SKM-1 (cell line): ENCODE data around the gene PGM2.
"Not testable (repeated sequence)": the region's sequence is repeated elsewhere in the genome, so short reads cannot be mapped to it uniquely, and the experiment has no call there.

ENCODE experiments used
- DNase-seq: peaks from one replicate; lab custom pipeline; 2025; ENCODE audit not compliant: unreplicated experiment; lab: John Stamatoyannopoulos, UW

Gene PGM2

DNA sequence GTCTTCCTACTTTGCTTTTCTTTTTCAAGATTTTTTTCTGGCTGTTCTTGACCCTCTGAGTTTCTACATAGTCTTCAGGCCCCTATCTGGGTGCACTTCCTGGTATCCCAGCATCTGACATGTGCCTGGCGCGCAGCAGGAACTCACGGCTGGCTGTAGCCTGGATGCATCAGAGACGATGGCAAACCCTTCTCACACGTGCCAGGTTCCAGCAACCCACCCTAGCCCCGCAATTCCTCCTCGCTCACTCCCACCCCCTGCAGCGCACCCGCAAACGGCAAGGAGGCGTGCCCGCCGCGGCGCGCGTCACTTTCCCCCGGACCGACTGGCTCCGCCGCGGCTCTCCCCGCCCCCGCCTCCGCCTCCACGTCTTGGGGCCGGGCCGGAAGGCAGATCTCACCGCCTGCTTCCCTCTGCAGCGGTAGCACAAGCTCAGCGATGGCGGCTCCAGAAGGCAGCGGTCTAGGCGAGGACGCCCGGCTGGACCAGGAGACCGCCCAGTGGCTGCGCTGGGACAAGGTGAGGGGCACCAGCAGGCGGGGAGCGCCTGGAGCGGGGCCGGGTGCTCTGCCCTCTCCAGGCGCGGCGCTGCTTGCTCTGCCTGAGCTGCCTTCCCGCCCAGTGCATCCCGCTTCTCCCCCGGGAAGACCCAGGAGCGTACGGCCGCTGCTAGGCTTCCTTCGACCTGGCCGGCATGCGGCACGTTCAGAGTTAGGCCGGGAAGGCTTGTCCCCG, at the start of gene PGM2:
TSS of gene PGM2 (plus strand) at position 392 of the 735 bp plus-strand sequence. CDS start at position 439, 47 bp downstream.
- peak; percentile 83 for DNase-seq

DNA sequence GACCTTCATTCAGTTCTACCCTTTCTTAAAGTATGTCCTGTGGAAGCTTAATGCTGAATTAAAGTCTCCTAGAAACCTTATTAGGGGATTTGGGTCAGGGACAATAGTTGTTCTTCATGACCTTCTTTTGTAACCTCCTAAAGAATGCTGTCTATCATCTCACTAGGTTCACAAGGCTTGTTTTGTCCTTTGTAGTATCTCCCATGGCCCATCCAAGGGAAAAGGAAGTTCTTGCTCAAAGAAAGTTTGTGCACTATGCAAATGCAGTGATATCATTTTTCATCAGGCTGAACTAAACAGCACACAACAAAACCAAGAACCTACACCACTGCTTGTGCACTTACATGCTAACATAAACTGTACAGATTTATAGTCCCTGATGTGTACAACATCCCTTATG, 46.6 kb upstream of the PGM2 start:
- no peak for DNase-seq

GRCh38 chr4:37780444-37781130, 45.9 kb upstream of the PGM2 start:
- no peak for DNase-seq

GRCh38 chr4:37781131-37781455, 45.4 kb upstream of the PGM2 start:
- no peak for DNase-seq

GRCh38 chr4:37786267-37786666, 40.2 kb upstream of the PGM2 start:
- DNase-seq = not testable (repeated sequence)

- DNase-seq = not testable (repeated sequence)
These were observed 38.5 kb upstream of the PGM2 start for GRCh38 chr4:37787883-37788460.

DNA sequence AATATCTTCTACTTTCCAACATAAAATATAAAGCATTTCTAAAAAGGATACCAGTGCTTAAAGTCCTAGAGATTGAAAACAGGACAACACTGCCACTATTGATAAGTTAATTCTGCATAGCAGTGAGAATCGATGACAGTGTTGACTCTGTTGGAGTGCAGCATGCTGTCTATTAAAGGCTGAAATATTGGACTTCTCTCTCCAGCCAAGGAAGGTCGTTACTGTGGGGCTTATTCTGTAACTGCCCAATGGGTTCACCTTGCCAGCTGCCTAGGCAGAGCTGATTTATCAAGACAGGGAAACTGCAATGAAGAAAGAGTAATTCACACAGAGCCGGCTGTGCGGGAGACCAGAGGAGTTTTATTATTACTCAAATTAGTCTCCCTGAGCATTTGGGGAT, 37.7 kb upstream of the PGM2 start:
- no peak for DNase-seq

- no peak for DNase-seq
These were observed 34.2 kb upstream of the PGM2 start for GRCh38 chr4:37792241-37792640.

GRCh38 chr4:37793562-37793961, 32.9 kb upstream of the PGM2 start:
- no peak for DNase-seq

- DNase-seq = no peak
These were observed 32.4 kb upstream of the PGM2 start for GRCh38 chr4:37794056-37794455.

DNA sequence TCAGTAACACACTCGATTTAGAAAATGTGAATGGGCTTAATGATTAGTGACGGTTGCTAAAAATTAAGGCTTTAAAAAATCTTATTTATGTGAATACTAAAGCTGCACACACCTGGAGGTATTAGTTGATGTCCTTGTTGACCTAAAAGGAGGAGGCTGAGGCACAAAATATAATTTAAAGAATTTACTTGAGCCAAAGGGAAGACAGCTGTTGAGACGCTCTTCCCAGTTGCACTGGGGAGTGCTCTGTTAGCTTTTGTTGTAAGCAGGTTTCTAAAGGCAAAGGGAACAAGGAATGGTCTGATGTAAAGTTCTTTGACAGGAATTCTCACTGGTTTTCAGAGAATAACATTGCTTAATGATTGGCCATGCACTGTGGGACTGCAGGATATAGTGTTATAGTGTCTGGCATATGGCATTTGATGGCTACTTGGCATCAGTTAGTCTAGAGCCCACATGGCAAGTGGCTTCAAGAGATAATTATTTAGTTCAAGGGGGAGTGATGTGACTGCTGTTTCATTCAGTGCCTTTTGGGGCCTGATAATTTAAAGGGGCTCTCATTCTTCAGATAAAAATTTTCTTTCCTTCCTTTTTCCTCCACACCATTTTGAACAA, 30.8 kb upstream of the PGM2 start:
- no peak for DNase-seq

DNA sequence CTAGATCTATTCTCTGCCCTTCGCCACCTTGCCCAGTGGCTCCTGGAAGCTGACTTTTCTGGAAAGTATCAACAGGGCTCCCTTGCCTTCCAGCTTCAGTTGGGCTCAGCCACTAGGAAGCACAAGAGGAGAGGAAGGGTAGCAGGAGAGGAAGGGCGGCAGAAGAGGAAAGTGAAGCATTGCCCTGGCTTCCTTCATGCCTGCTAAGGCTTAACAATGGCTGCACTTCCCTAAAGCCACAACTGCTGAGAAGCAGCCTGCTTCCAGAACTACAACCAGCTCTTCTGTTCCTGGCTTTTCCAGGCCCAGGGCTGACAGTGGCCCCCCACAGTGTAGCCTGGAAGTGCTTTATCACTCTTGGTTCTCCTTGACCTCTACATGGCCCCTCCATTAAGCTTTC, 29.1 kb upstream of the PGM2 start:
- DNase-seq = no peak

- no peak for DNase-seq
These were observed 28.6 kb upstream of the PGM2 start for GRCh38 chr4:37797923-37798322.

- DNase-seq = no peak
These were observed 27.9 kb upstream of the PGM2 start for GRCh38 chr4:37798616-37799015.

DNA sequence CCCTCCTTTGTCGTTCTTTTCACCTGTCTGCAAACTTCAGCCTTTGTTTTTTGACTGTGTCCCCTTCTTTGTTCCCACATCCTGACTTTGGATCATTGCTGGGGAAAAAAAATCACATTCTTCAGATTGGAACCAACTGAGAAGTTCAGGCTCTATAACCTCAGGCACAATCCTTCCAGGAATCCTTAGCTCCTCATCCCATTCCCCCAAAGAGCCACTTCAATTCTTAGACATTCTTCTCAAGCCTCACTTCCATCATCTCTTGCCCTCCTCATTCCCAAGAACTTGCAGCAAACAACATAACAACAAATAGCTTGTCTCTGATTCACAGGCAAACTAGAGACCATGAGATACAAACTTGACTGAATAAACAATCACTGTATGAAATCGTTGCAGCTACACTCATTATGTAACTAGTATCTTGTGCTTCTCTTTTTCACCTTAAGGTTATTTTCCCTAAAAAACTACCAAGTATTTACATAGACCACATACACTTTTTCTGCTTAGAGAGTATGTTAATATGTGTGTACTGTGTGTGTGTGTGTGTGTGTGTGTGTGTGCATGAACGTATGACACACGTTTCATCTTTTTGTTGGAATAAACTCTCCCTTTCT, 26.4 kb upstream of the PGM2 start:
- no peak for DNase-seq

GRCh38 chr4:37802068-37802666, 24.3 kb upstream of the PGM2 start:
- no peak for DNase-seq

DNA sequence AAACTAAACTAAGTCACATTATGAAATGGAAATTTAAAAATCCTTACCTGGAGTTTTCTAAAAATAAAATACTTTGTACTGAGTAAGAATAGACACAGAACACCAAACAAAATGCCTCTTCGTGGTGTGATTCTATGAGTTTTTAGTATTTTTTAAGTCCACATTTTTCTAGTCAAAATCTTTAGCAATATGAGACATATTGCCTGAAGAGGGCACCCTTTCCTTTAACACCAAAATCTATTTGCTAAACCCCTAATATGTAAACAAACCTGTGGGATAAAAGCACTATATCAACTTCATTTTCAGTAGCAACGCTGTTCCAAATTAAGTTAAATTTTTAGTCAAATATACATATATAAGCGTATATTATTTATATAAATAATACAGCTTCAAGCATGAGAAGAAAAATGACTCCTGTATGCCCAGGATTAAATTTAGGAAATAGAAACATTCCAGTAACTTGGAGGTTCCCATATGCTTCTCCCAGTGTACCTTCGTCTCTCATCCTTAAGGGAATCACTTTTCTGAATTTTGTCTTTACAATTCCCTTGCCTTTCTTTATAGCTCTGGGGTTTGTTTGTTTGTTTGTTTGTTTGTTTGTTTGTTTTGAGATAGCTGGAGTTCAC, 23.0 kb upstream of the PGM2 start:
- DNase-seq = no peak

- no peak for DNase-seq
These were observed 21.4 kb upstream of the PGM2 start for GRCh38 chr4:37805091-37805490.

DNA sequence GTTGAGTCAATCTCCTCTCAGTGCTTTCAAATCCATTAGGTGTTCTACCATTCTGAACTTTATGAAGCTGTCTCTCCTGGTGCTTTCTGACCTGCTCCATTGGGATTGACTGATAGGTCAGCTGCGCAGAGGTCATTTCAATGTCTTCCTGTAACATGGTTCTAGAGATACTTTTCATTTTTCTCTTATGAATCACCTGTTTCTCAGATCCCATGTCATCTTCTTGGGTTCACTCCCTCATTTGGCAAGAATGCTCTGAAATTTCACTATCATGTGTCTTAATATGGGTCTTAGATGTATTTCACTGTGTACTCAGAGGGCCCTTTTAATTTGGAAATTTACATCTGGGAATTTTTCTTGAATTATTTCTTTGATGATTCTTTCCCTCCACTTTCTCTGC, 13.8 kb upstream of the PGM2 start:
- no peak for DNase-seq

- no peak for DNase-seq
These were observed 10.9 kb upstream of the PGM2 start for GRCh38 chr4:37815591-37815990.

- peak; percentile 20 for DNase-seq
These were observed 10.5 kb upstream of the PGM2 start for GRCh38 chr4:37816006-37816405.
